ENCODE measurements around the gene ETV6. TPM values are rescaled to one million over a fixed set of nuclear protein-coding genes. Genes with fewer than 3 reads are reported as not detected.
A peak's percentile ranks its signal among the peaks of the same experiment; 100 is the strongest.

ETV6 gene
- total RNA-seq, 1 donor from 2014 or later = 16.1 TPM

GRCh38 chr12:11684393-11684792 lies 34.9 kb downstream of the ETV6 start:
- DNase-seq (no peak), ATAC-seq (ENCODE audit: poor library complexity) (no peak)
- intact Hi-C loops (cut with DNase I) = no loop called here

GRCh38 chr12:11684811-11685210 lies 35.3 kb downstream of the ETV6 start:
- DNase-seq = no peak
- ATAC-seq (ENCODE audit: poor library complexity) = no peak

GRCh38 chr12:11685316-11685715 lies 35.8 kb downstream of the ETV6 start:
- ATAC-seq (ENCODE audit: poor library complexity) (peak; percentile 18), DNase-seq (no peak)
- intact Hi-C loops (cut with DNase I) = no loop called here

More at GRCh38 chr12:11684811-11685210, 35.3 kb downstream of the ETV6 start:
- intact Hi-C loops (cut with DNase I) = no loop called here

- no peak for DNase-seq
- no peak for ATAC-seq (ENCODE audit: poor library complexity)
- intact Hi-C loops (cut with DNase I) = no loop called here
Observed at GRCh38 chr12:11685716-11686115, 36.2 kb downstream of the ETV6 start.

DNA sequence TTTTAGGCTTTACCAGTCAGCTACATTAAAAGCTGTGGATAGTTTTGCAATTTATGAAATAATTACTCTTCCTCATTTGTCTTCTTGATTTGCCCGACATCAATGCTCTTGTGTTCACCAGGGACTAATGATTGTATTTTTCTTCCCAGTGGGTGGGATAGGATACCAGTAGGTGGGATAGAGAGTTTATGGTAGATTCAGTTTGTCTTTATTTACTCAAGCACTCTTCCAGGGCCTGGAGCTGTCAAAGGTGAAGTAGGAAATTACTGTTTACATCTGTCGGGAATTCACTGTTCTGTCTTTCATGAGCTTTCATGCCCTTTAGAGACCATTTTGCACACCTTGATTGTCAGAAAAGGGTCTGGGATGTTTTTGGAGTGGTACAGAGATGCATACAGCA lies 36.6 kb downstream of the ETV6 start:
- ATAC-seq (ENCODE audit: poor library complexity) (no peak), DNase-seq (no peak)
- intact Hi-C loops (cut with DNase I) = no loop called here

DNA sequence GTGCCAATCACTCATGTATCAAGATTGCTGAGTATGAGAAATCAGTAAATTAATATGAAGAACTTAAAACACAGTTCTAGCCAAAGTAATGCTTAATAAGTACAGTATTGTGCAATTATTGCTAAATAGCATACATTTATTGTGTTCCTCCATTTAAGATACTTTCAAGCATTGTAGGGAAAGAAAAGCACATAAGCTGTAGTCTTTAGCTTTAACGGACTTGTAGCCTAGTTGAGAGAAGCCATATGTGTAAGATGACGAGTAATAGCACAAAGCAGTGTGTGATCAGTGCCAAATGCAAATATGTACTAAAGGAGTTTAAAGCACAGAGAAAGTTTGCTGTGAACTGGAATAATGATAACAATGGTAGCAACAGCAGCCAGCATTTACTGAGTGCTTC lies 38.1 kb downstream of the ETV6 start:
- ATAC-seq (ENCODE audit: poor library complexity) (no peak), DNase-seq (no peak)
- intact Hi-C loops (cut with DNase I) = no loop called here

GRCh38 chr12:11688379-11688778 lies 38.9 kb downstream of the ETV6 start:
- DNase-seq = no peak
- intact Hi-C loops (cut with DNase I) = no loop called here
- ATAC-seq (ENCODE audit: poor library complexity) = no peak

DNA sequence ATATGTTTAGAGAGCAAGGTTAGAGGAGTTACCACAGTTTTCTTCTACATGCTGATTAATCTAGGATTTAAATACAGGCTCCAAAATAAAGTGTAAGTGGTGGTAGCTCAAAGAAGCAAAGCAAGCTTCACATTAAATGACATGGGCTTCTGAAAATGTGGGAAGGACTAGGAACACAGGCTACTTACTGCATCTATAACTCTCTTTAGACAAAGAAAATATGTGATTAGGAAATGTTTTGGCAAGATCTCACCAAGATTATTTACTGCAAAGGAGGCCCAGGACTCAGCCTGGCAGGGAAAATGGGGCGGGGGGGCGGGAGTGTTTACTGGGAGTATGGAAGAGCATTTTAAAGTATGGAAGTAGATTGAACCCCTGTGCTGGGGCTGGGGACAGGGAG lies 39.4 kb downstream of the ETV6 start:
- intact Hi-C loops (cut with DNase I) = no loop called here

DNA sequence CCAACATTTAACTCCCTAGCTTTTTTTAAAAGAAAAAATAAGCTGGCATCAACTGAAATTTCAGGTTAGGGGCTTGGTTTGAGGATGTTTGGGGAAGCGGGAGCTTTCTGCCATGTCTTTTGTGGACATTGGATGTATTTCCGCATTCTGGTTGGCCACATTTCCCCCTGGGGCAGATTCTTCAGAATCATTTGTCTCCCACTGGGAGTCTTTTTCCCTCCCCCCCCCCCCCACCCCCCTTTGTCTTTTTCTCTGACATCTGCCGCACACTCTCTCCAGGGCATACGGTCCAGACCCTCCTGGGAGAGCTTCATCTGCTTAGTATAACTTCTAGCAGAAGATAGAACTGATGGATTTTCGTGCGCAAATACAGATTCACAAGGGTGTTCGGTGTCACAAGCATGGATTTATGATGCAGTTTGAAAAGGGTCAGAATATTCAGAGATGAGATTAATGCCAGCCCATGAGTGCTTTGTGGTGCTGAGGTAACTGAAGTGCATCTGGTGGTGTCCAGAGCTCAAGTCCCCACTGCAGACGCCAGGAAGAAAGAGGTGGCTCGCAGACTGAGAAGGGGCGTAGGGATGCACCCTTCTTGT lies 40.2 kb downstream of the ETV6 start:
- intact Hi-C loops (cut with DNase I) = no loop called here
- ATAC-seq (ENCODE audit: poor library complexity) (no peak), DNase-seq (no peak)

More for the DNA sequence above, 39.4 kb downstream of the ETV6 start:
- ATAC-seq (ENCODE audit: poor library complexity) (no peak), DNase-seq (no peak)

DNA sequence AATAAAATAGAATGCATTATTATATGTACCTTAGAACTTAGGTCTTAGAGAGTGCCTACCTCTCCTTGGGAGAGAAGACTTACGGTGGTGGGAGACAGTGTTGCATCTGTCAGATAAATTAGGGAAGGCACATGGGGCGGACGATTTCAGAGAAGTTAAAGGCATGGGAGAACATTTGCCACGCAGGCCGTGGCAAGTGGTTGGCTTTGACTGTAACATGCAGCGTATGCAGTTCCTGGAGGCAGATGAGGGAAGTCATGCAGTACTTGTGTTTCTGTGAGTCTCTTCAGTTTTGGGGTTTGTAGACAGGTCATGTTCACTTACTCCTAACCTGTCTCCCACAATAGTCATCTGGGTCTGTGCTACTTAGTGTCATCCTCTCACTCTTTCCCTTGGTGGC lies 43.6 kb downstream of the ETV6 start:
- DNase-seq (peak; percentile 41), ATAC-seq (ENCODE audit: poor library complexity) (no peak)
- intact Hi-C loops (cut with DNase I) = no loop called here

DNA sequence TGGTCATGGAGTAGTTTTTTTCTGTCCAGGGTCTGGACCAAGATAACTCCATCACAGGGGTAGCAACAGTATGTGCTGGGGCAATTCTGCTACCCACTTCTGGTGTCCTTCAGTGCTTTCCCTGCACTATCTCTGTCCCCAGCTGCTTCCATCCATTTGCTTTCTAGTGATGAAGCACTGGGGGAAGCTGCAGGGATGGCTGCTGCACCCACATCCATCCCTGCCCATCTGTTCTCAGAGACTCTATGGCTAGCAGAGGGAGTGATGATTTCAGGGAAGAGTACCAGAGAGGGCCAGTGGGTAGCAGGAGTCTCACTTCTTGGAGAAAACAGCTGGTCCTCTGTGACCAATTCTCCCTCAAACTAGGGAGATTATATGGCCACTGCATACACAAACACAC lies 44.1 kb downstream of the ETV6 start:
- intact Hi-C loops (cut with DNase I) = no loop called here

DNA sequence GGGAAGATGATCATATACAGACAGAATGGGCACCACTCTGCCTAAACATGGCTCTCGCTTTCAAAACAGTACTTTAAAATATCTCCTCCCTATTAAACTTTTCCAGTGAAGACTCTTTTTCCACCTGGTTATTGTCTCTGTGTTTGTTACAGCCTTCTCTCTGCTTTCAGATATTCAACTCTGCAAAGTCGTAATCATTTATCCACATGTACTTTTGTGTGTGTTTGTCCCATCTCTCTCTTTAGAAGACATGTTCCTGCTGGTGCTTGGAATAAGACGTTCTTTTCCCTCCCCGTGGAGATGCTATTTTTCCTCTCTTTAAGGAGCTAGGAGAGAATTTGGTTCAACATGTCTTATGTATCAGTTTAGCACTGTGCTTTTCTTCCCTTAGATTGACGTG lies 45.1 kb downstream of the ETV6 start:
- DNase-seq (no peak), ATAC-seq (ENCODE audit: poor library complexity) (no peak)
- intact Hi-C loops (cut with DNase I) = no loop called here

More for the DNA sequence above, 44.1 kb downstream of the ETV6 start:
- no peak for DNase-seq
- ATAC-seq (ENCODE audit: poor library complexity) = no peak

GRCh38 chr12:11695321-11695720 lies 45.8 kb downstream of the ETV6 start:
- DNase-seq = no peak
- intact Hi-C loops (cut with DNase I) = no loop called here
- peak; percentile 49 for ATAC-seq (ENCODE audit: poor library complexity)

GRCh38 chr12:11696084-11696483 lies 46.6 kb downstream of the ETV6 start:
- ATAC-seq (ENCODE audit: poor library complexity) = no peak
- intact Hi-C loops (cut with DNase I) = no loop called here
- no peak for DNase-seq

- intact Hi-C loops (cut with DNase I) = no loop called here
- ATAC-seq (ENCODE audit: poor library complexity) = no peak
- DNase-seq = no peak
Observed at GRCh38 chr12:11697131-11697530, 47.7 kb downstream of the ETV6 start.

- intact Hi-C loops (cut with DNase I) = no loop called here
- ATAC-seq (ENCODE audit: poor library complexity) = no peak
Observed at GRCh38 chr12:11697670-11698387, 48.4 kb downstream of the ETV6 start.

DNA sequence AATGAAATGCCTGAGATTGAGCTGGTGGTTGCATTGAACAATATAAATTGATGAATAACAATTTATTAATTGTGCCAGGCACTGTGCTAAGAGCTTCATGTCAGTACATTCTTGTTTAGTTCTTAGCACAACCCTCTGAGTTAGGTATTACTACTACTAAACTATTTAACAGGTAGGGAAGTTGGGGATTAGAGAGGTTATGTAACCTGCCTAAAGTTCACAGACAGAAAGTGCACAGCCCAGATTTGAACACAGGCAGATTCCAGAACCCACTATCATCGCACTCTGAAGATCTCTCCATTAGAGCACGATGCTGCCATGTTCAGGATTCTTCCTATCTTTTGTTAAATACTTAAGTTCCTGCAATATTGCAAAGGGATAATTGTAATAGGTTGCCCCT lies 49.3 kb downstream of the ETV6 start:
- DNase-seq (no peak), ATAC-seq (ENCODE audit: poor library complexity) (no peak)
- intact Hi-C loops (cut with DNase I) = no loop called here

More at GRCh38 chr12:11697670-11698387, 48.4 kb downstream of the ETV6 start:
- no peak for DNase-seq

- intact Hi-C loops (cut with DNase I) = no loop called here
- ATAC-seq (ENCODE audit: poor library complexity) = no peak
- no peak for DNase-seq
Observed at GRCh38 chr12:11701433-11701832, 52.0 kb downstream of the ETV6 start.

DNA sequence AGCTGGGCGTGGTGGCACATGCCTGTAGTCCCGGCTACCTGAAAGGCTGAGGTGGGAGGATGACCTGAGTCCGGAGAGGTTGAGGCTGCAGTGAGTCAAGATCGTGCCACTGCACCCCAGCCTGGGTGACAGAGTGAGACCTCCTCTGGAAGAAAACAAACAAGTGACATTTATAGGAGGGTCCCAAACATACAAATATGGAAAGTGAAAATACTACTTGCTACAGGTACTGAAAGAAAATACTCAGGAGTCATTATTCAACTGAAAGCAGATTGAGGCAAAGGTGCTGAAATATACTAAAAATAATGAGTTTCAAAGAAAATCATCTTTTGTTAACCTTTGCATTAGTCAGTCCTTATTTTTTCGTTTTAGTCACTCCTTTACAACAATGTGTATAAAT lies 53.5 kb downstream of the ETV6 start:
- intact Hi-C loops (cut with DNase I) = no loop called here
- ATAC-seq (ENCODE audit: poor library complexity) (no peak), DNase-seq (no peak)

- intact Hi-C loops (cut with DNase I) = no loop called here
- DNase-seq (no peak), ATAC-seq (ENCODE audit: poor library complexity) (no peak)
Observed at GRCh38 chr12:11703378-11703777, 53.9 kb downstream of the ETV6 start.

DNA sequence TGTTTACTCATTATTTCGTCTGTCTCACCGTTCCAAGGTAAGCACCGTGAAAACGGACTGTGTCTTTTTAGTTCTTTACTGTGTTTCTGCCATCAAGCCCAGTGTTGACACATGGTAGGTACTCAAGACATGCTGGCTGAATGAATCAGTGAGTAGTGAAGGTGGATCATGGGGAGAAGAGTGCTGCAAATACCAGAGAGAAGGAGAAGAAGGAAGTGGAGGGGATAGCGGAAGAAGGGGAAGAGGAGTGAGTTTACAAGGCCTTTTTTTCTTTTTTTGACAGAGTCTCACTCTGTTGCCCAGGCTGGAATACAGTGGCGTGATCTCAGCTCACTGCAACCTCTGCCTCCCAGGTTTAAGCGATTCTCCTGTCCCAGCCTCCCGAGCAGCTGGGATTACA lies 54.6 kb downstream of the ETV6 start:
- ATAC-seq (ENCODE audit: poor library complexity) (no peak), DNase-seq (no peak)
- intact Hi-C loops (cut with DNase I) = no loop called here
